SJCRH30 (cell line): ENCODE results near the gene MTIF2. TPM values are rescaled to one million over a fixed set of nuclear protein-coding genes. Genes with fewer than 3 reads are reported as not detected.
"Not testable (repeated sequence)": the region's sequence is repeated elsewhere in the genome, so short reads cannot be mapped to it uniquely, and the experiment has no call there.

Source experiments
- DNase-seq, 2 experiments: peaks; one replicate each; pipeline ENCODE4 v3.0.0-alpha.2; 2015 to 2020
- H3K27ac ChIP-seq: fragments of 250-450 bp; sonication (Bioruptor Pico); 2 replicates; pipeline ENCODE4 v1.5.1; 2020; ENCODE audit warnings: mild to moderate bottlenecking, moderate library complexity
- H3K27me3 ChIP-seq: fragments of 250-450 bp; sonication (Bioruptor Pico); 2 replicates; pipeline ENCODE4 v1.5.1; 2020; ENCODE audit warnings: mild to moderate bottlenecking, moderate library complexity
- H3K36me3 ChIP-seq: fragments of 250-450 bp; sonication (Bioruptor Pico); 2 replicates; pipeline ENCODE4 v1.5.1; 2020; ENCODE audit warnings: mild to moderate bottlenecking, moderate library complexity
- H3K4me1 ChIP-seq: fragments of 250-450 bp; sonication (Bioruptor Pico); 2 replicates; pipeline ENCODE4 v1.5.1; 2020; ENCODE audit warnings: mild to moderate bottlenecking, moderate library complexity
- H3K4me3 ChIP-seq: fragments of 250-450 bp; sonication (Bioruptor Pico); 2 replicates; pipeline ENCODE4 v1.5.1; 2020; ENCODE audit warnings: mild to moderate bottlenecking, moderate library complexity
- H3K9me3 ChIP-seq: fragments of 250-450 bp; sonication (Bioruptor Pico); replicated peaks from 2 replicates; pipeline ENCODE4 v1.5.1; 2020; ENCODE audit warnings: mild to moderate bottlenecking, moderate library complexity
- total RNA-seq: library from RNA; depleted of rRNA; stranded (reverse); fragments of >200 nt; shearing (Covaris generic); gene quantifications from 2 replicates; pipeline ENCODE4 v1.2.3, GENCODE V29; 2014; rRNA removed

MTIF2 gene, protein sequence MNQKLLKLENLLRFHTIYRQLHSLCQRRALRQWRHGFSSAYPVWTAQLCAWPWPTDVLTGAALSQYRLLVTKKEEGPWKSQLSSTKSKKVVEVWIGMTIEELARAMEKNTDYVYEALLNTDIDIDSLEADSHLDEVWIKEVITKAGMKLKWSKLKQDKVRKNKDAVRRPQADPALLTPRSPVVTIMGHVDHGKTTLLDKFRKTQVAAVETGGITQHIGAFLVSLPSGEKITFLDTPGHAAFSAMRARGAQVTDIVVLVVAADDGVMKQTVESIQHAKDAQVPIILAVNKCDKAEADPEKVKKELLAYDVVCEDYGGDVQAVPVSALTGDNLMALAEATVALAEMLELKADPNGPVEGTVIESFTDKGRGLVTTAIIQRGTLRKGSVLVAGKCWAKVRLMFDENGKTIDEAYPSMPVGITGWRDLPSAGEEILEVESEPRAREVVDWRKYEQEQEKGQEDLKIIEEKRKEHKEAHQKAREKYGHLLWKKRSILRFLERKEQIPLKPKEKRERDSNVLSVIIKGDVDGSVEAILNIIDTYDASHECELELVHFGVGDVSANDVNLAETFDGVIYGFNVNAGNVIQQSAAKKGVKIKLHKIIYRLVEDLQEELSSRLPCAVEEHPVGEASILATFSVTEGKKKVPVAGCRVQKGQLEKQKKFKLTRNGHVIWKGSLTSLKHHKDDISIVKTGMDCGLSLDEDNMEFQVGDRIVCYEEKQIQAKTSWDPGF
- total RNA-seq: 55.0 and 60.5 TPM in 2 replicates

DNA sequence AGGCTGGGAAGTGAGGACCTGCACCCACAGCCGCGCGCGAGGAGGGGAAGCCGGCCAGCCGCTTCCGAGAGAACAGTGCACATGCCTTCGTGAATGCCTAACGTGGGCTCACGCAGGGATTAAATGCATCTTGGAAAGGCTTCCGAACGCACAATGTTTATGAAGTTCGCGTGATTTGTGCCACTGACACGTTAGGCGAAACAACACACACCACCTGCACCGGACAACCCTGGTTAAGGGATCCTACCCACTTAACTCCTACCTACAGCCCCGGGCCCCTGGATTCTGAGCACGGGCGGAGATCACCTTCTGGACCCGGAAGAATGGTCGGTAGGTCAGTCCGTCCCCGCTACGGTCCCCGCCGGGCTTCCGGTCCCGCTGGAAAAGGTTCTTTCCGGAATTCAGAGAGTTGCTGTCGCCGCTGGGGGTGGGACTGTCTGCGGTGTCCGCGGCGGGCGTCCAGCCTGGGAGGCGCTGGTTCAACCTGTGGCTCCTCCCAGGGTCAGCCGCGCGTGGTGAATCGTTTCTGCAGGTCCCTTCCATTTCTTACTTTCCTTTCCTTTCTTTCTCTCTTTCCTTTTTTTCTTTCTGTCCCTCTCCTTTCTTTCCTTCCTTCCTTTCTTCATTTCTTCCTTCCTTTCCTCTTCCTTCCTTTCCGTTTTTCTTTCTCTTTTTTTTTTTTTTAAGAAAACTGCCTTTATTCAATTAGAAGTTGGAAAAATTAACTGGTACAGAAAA, at the start of gene MTIF2:
Gene MTIF2, minus strand, starts transcription at position 325 of the 738 bp plus-strand sequence. CDS start 5,373 bp downstream, outside the sequence.
- Histone ChIP-seq H3K27me3 (no peaks in the 10 kb centered on the region), H3K36me3 (peaks cover 3% of the 10 kb centered on the region), H3K4me1 (0 out of 2 replicates have a peak, but pooled peaks cover 3% of the 10 kb centered on the region), H3K27ac (peak within 1 kb of the TSS; percentile 49), H3K9me3 (no peaks in the 10 kb centered on the region), H3K4me3 (peak within 1 kb of the TSS; percentile 71)
- peak; percentile 98 for DNase-seq

DNA sequence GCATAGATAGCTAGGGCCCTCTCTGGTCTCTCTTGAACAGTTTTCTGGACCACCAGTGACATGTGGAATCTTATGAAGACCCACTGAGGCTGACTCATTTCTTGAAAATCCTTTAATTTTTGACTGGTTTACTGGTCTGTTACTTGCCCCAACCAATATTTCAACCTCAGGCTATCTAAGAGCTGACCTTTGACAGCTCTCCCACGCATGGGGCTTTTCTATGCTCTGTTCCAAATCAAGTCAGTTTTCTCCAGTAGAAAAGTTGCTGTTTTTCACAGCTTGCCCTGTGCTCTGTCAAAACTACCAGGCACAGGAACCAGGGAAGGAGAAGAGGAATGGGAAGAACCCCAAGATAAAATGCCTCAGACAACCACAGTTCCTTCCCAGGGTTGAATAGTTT, 46.0 kb upstream of the MTIF2 start:
- no peaks in the 10 kb centered on the region for H3K27me3 ChIP-seq
- DNase-seq: no peak
- H3K36me3 ChIP-seq: peaks cover 83% of the 10 kb centered on the region
- H3K9me3 ChIP-seq: no peaks in the 10 kb centered on the region
- H3K27ac ChIP-seq: no peak overlapping the region
- H3K4me1 ChIP-seq: no peaks in the 10 kb centered on the region
- no peak overlapping the region for H3K4me3 ChIP-seq

DNA sequence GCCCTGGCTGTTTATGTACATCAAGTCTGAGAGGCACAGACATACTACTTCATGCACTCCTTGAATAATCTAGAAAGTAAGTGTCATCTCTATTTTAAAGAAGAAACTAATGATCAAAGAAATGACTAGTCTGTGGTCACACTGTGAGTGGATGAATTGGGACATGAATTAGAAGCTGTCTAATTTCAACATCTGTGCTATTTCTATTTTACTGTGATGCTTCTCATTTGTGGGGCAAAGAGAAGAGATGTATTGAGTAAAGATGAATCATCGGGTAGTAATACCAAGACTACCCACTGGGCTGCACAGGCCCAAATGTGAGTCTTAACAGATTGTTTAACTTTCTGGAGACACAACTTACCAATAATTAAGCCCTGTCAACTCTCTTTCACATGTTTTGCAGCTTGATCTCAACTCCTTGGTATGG, 42.4 kb upstream of the MTIF2 start:
- no peaks in the 10 kb centered on the region for H3K9me3 ChIP-seq
- H3K4me3 ChIP-seq: no peak overlapping the region
- no peak for DNase-seq
- H3K4me1 ChIP-seq: no peaks in the 10 kb centered on the region
- no peaks in the 10 kb centered on the region for H3K27me3 ChIP-seq
- H3K27ac ChIP-seq: no peak overlapping the region
- H3K36me3 ChIP-seq: peaks cover 76% of the 10 kb centered on the region

DNA sequence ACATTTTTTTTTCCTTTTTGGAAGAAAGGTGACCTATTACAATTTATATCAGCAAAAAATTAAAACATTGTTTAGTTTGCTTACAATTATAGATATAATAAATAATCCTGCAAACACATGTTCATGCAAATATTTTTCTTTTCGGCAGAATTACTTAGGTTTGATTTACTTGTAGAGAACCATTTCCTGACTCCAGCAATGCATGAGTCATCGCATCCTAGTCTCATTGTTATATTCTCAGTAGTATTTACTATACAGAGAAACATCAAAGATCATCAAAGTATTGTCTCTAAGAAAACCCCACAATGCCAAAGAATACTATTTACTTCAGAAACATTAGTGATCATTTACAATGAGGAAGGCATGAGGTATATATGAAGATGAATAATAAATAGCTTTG, 40.4 kb upstream of the MTIF2 start:
- DNase-seq: no peak
- Histone ChIP-seq H3K4me3 (no peak overlapping the region), H3K9me3 (no peaks in the 10 kb centered on the region), H3K4me1 (no peaks in the 10 kb centered on the region), H3K36me3 (peaks cover 71% of the 10 kb centered on the region), H3K27ac (no peak overlapping the region), H3K27me3 (no peaks in the 10 kb centered on the region)

DNA sequence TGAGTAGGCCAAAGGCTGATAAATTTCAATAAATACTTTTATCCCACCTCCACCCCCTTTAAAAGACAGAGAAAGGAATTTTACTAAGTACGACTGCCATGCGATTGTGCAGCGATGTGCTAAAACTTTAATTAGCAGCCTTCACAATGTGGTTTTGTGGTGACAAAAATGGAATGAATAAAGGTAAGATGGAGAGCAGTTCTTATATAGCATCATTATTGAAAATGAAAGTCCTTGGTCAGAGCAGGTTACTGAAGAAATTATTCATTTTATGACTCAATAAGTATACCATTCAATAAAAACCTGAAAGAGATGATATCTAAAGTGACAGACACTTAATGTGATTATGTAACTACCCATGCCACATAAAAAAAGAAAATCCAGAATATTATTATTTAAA, 33.2 kb upstream of the MTIF2 start:
- H3K27ac ChIP-seq: no peak overlapping the region
- peaks cover 78% of the 10 kb centered on the region for H3K36me3 ChIP-seq
- H3K9me3 ChIP-seq: no peaks in the 10 kb centered on the region
- H3K4me3 ChIP-seq: no peak overlapping the region
- H3K27me3 ChIP-seq: no peaks in the 10 kb centered on the region
- no peaks in the 10 kb centered on the region for H3K4me1 ChIP-seq
- no peak for DNase-seq

DNA sequence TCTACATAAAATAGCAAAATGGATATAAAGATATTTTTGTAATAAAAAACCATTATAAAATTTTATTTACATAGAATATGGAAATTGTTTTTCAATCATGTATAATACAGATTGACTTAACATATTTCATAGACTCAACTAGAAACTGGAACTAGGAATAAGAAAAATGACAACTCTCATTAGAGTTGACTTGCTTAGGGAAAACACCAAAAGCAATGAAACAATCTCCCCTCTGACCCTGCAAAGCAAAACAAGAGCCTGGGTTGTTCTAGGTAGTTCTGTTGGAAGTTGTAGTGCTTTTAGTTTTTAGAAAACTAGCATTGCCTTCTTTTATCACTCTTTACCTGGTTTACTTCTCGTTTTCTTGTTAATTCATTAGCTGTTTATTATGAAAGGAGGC, 32.2 kb upstream of the MTIF2 start:
- H3K27ac ChIP-seq: no peak overlapping the region
- peaks cover 74% of the 10 kb centered on the region for H3K36me3 ChIP-seq
- H3K4me3 ChIP-seq: no peak overlapping the region
- H3K27me3 ChIP-seq: no peaks in the 10 kb centered on the region
- H3K9me3 ChIP-seq: no peaks in the 10 kb centered on the region
- DNase-seq: no peak
- no peaks in the 10 kb centered on the region for H3K4me1 ChIP-seq

DNA sequence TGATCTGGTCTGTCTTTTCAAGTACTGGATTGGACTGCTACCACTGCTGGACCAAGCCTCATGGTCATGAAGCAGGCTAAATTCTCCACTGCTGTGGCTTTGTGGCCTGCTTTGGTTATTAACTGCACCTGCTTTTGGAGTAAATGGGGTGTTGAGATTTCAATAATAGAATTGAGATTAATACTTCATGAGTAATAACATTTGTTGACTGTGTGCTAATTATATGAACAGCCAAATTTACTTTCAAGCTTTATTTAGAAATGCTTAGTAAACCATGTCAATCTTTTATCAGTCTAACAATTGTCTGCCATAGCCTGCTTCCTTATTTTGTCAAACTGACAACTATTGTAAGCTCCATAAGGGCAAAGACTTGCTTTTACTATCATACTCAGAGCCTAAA, 27.4 kb upstream of the MTIF2 start:
- peaks cover 63% of the 10 kb centered on the region for H3K36me3 ChIP-seq
- H3K9me3 ChIP-seq: no peaks in the 10 kb centered on the region
- no peaks in the 10 kb centered on the region for H3K27me3 ChIP-seq
- no peak overlapping the region for H3K4me3 ChIP-seq
- DNase-seq: no peak
- no peaks in the 10 kb centered on the region for H3K4me1 ChIP-seq
- no peak overlapping the region for H3K27ac ChIP-seq

DNA sequence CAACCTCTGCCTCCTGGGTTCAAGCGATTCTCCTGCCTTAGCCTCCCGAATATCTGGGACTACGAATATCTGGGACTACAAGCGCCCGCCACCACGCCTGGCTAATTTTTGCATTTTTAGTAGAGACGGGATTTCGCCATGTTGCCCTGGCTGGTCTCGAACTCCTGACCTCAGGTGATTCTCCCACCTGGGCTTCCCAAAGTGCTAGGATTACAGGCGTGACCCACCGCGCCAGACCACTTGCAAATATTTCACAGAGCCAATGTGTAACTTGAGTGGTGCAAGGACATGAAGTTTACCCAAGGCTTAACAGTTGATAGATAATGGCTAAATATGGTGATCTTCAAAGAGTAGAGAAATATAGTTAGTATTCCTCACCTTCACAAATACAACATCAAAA, 14.1 kb upstream of the MTIF2 start:
- Histone ChIP-seq H3K9me3 (no peaks in the 10 kb centered on the region), H3K4me3 (no peak overlapping the region), H3K27ac (no peak overlapping the region), H3K36me3 (peaks cover 26% of the 10 kb centered on the region), H3K4me1 (peaks cover 6% of the 10 kb centered on the region), H3K27me3 (no peaks in the 10 kb centered on the region)
- DNase-seq: no peak

DNA sequence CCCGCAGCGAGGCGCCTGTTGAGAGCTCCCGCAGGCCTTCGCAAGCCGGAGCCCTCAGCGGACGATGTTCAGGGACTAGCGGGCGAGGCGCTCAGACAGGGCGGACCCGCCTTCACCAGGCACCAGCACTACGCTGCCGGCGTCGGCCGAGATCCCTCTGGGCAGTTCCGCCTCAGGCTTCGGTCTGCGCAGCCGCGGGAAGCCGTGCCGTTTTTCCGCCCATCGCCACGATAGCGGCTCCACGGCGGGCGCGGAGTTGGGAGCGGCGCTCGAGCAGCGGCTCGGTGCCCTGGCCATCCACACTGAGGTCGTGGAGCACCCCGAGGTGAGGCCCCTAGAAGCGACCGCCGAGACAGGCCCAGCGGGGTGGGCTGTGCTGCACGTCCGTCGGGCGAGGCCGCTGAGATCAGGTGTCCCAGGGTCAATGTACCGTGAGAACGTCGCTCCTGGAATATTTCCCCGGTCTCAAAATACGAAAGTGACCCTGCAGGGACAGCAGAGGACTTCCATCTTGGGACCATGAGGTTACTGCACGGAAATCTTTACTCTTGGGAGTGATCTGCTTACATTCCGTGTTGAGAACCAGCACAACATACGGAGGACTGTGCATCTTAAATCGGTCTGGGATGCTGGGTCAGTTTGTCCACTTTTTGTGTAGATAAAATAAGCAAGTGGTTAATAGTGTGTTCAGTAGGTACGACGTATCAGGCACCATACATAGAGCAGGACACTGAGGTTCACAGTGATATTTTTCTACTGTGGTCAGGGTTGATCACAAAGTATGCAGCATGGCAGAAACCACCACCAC, 13.3 kb upstream of the MTIF2 start:
- Histone ChIP-seq H3K4me1 (peaks cover 6% of the 10 kb centered on the region), H3K36me3 (peaks cover 20% of the 10 kb centered on the region; the same call in 1 of the 2 replicates), H3K27ac (no peak overlapping the region), H3K4me3 (no peak overlapping the region), H3K27me3 (no peaks in the 10 kb centered on the region), H3K9me3 (no peaks in the 10 kb centered on the region)
- no peak for DNase-seq

DNA sequence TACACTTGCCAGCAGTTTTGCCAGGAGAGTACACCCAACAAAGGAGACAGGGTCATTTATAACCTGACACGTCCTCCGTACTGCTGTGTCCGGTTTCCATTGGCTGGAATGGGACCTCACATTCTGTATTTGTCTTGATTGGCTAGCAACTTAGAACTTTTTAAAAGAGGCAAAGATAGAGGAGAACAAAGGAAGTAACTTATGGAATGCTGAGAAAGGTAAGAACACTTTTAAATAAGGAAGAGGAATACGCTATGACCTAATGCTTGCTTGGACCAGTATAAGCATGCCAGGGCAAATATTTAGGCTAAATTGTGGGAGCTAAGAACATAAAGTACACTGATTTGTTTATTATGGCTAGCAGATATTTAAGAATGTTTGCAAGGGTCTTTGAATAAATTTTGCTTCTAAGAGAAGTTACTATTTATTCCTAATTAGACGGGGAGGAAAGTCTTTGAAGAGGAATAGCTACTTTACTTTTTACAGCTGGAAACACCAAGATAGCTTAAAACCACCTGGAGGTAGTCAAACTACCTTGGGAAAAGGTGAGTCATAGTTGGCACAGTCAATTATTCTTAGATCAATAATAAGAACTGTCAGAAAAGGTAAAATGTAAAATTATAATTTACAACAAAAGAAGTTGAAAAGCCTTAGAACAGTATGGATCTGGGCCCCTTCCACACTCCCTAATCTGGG, 12.0 kb upstream of the MTIF2 start:
- not testable (repeated sequence) for DNase-seq, H3K9me3 ChIP-seq, H3K27ac ChIP-seq, H3K27me3 ChIP-seq, H3K4me3 ChIP-seq, H3K4me1 ChIP-seq
- peaks cover 20% of the 10 kb centered on the region; the same call in 1 of the 2 replicates for H3K36me3 ChIP-seq

DNA sequence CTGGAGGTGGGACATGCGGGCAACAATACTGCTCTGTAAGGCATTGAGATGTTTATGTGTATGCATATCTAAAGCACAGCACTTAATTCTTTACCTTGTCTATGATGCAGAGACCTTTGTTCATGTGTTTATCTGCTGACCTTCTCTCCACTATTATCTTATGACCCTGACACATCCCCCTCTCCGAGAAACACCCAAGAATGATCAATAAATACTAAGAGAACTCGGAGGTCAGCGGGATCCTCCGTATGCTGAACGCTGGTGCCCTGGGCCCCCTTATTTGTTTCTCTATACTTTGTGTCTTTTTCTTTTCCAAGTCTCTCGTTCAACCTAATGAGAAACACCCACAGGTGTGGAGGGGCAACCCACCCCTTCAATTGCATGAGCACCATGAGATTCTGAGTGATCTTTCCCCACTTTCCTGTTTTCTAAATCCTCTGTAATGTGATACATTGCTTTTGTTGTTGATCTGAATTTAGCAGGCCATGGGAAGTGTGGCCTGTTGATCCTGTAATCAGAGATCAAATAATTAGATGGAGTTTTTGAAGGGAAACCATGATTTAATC, 10.9 kb upstream of the MTIF2 start:
- not testable (repeated sequence) for H3K4me1 ChIP-seq, H3K9me3 ChIP-seq, H3K27me3 ChIP-seq, H3K27ac ChIP-seq
- Histone ChIP-seq H3K4me3 (peak overlapping the region; percentile 37), H3K36me3 (peaks cover 20% of the 10 kb centered on the region; the same call in 1 of the 2 replicates)
- peak in 1 of 2 experiments; percentile 37 for DNase-seq

DNA sequence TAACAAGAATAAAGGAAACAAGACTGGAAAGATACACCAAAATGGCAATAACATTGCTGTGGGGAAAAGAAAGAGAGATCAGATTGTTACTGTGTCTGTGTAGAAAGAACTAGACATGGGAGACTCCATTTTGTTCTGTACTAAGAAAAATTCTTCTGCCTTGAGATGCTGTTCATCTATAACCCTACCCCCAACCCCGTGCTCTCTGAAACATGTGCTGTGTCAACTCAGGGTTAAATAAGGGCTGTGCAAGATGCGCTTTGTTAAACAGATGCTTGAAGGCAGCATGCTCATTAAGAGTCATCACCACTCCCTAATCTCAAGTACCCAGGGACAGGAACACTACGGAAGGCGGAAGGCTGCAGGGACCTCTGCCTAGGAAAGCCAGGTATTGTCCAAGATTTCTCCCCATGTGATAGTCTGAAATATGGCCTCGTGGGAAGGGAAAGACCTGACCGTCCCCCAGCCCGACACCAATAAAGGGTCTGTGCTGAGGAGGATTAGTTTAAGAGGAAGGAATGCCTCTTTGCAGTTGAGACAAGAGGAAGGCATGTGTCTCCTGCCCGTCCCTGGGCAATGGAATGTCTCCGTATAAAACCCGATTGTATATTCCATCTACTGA, 10.3 kb upstream of the MTIF2 start:
- H3K27me3 ChIP-seq, H3K4me1 ChIP-seq, H3K9me3 ChIP-seq: not testable (repeated sequence)
- peak overlapping the region; percentile 37 for H3K4me3 ChIP-seq
- peak; percentile 28 to 45 for DNase-seq
- peak overlapping the region; percentile 3; the same call in 1 of the 2 replicates for H3K27ac ChIP-seq
- peaks cover 20% of the 10 kb centered on the region; the same call in 1 of the 2 replicates for H3K36me3 ChIP-seq

DNA sequence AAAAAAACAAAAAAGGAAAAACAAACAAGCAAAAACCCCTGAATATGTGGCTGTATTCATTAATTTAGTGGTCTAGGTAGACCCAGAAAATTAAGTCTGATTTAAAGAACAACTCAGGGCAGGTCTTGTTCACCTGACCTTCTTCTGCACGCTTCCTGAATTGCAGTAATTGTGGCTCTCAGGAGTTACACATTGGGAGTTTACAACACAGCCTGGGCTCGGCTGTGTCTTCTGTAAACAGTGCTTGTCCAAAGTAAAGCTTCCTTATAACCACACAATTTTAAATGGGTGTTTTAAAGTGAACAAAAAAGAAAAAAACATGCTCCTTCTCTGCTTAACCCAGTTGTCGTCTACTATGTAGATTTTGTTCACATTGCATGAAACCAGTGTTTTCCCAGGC, 8.3 kb upstream of the MTIF2 start:
- Histone ChIP-seq H3K27ac (no peak overlapping the region), H3K9me3 (no peaks in the 10 kb centered on the region), H3K36me3 (0 out of 2 replicates have a peak, but pooled peaks cover 2% of the 10 kb centered on the region), H3K4me3 (no peak overlapping the region), H3K27me3 (no peaks in the 10 kb centered on the region), H3K4me1 (peaks cover 6% of the 10 kb centered on the region)
- DNase-seq: no peak
